Measurements from ENCODE around the gene CYTH1.

CYTH1 gene

DNA sequence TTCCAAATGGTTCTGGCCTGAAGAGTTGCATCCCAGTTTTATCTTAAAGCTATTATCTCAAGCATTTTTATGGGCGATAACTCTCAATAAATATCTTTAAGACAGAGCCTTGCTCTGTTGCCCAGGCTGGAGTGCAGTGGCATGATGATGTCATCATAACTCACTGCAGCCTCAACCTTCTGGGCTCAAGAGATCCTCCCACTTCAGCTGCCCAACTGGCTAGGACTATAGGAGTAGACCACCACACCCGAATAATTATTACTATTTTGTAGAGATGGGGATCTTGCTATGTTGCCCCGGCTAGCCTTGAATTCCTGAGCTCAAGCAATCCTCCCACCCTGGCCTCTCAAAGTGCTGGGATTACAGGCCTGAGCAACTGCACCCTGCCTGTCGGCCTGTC, 26.1 kb upstream of the CYTH1 start (continued):
- TF ChIP-seq, protein P1, sequence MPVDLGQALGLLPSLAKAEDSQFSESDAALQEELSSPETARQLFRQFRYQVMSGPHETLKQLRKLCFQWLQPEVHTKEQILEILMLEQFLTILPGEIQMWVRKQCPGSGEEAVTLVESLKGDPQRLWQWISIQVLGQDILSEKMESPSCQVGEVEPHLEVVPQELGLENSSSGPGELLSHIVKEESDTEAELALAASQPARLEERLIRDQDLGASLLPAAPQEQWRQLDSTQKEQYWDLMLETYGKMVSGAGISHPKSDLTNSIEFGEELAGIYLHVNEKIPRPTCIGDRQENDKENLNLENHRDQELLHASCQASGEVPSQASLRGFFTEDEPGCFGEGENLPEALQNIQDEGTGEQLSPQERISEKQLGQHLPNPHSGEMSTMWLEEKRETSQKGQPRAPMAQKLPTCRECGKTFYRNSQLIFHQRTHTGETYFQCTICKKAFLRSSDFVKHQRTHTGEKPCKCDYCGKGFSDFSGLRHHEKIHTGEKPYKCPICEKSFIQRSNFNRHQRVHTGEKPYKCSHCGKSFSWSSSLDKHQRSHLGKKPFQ (tag by site-specific recombination; IDR thresholded peaks at IDR 0.05): no peak
- TF ChIP-seq ZNF354C (tag by site-specific recombination; IDR thresholded peaks at IDR 0.05; ENCODE audit: borderline replicate concordance, low read depth): no peak
- peak; percentile 94 for TF ChIP-seq ZNF121 (tag by site-specific recombination; IDR thresholded peaks at IDR 0.05)
- TF ChIP-seq GLIS2 (tag by site-specific recombination; IDR thresholded peaks at IDR 0.05): no peak

DNA sequence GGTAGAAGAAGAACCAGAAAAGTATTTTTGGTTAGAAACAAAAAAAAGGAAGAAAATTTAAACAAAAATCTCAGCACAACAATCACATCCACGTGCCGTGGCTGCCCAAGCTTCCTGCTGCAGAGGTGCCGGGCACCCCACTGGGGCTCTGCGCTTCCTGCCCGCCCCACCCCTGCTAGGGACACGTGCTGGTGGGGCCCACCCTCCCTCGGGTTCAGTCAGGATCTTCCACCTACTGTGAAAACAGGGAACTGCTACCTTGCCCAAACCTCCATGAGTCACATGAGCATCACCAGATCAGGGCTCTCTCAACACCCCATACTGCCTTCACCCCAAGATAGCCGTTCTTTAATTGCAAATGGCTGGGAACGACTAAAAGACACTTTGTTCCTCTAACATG, 24.4 kb upstream of the CYTH1 start:
- Histone ChIP-seq H3K4me1 (ENCODE audit: control insufficient read depth, insufficient read depth, low read length) (no peaks in the 10 kb centered on the region), H3K9me3 (ENCODE audit: control insufficient read depth, insufficient read depth, low read depth, low read length) (no peaks in the 10 kb centered on the region), H3K27ac (ENCODE audit: extremely low read depth, low read depth, low read length) (no peak overlapping the region), H3K4me3 (ENCODE audit: low read depth, low read length) (no peak overlapping the region), H3K36me3 (ENCODE audit: control insufficient read depth in 2 of 2, insufficient read depth in 1 of 2, low read length in 2 of 2) (peaks cover 71 to 93% of the 10 kb centered on the region in 2 experiments)
- POLR2A ChIA-PET: no interaction called here
- CTCF ChIA-PET: interaction anchor here (0.9 kb wide), 1 partner anchor 8 kb away, joined by 4 read pairs; no protein-coding TSS in a partner anchor
- peak; percentile 74 for TF ChIP-seq ZFP69B (tag by site-specific recombination; IDR thresholded peaks at IDR 0.05)
- no peak for TF ChIP-seq ZNF560 (tag by site-specific recombination; IDR thresholded peaks at IDR 0.05; ENCODE audit: borderline replicate concordance)
- TF ChIP-seq ZNF510 (tag by site-specific recombination; IDR thresholded peaks at IDR 0.05; ENCODE audit: insufficient replicate concordance): no peak
- TF ChIP-seq, protein P2, sequence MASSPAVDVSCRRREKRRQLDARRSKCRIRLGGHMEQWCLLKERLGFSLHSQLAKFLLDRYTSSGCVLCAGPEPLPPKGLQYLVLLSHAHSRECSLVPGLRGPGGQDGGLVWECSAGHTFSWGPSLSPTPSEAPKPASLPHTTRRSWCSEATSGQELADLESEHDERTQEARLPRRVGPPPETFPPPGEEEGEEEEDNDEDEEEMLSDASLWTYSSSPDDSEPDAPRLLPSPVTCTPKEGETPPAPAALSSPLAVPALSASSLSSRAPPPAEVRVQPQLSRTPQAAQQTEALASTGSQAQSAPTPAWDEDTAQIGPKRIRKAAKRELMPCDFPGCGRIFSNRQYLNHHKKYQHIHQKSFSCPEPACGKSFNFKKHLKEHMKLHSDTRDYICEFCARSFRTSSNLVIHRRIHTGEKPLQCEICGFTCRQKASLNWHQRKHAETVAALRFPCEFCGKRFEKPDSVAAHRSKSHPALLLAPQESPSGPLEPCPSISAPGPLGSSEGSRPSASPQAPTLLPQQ (tag by site-specific recombination; IDR thresholded peaks at IDR 0.05): peak; percentile 87

DNA sequence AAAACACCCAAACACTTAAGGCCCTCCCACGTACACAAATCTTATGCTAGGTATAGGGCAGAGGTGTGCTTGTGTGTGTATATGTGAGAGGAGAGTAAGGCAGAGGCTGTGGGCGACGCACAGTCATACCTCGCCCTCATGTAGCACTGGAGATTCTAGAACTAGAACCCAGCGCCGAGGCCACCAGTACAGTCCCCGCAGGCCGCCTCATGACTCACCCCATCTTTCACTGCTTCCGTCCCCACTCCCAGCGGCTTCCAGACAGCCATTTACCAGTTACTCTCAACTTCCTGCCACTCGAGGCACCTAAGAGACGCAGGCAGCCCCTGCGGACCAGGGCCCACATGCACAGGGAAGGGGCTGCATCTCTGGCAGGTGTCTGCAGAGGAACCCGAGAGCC, 23.2 kb upstream of the CYTH1 start:
- ChIA-PET POLR2A (no interaction called here), CTCF (interaction anchor here (0.6 kb wide), 1 partner anchor 21 kb away, joined by 3 read pairs; no protein-coding TSS in a partner anchor)
- Histone ChIP-seq H3K27ac (ENCODE audit: extremely low read depth, low read depth, low read length) (no peak overlapping the region), H3K4me1 (ENCODE audit: control insufficient read depth, insufficient read depth, low read length) (no peaks in the 10 kb centered on the region), H3K4me3 (ENCODE audit: low read depth, low read length) (no peak overlapping the region), H3K36me3 (ENCODE audit: control insufficient read depth in 2 of 2, insufficient read depth in 1 of 2, low read length in 2 of 2) (peaks cover 59 to 90% of the 10 kb centered on the region in 2 experiments), H3K9me3 (ENCODE audit: control insufficient read depth, insufficient read depth, low read depth, low read length) (no peaks in the 10 kb centered on the region)
- no peak for TF ChIP-seq BCL11B (tag by site-specific recombination; IDR thresholded peaks at IDR 0.05; ENCODE audit: low read depth)
- peak; percentile 48; the same call in 1 of the 2 replicates for TF ChIP-seq EGR2 (tag by site-specific recombination; IDR thresholded peaks at IDR 0.05; ENCODE audit: low read depth)

DNA sequence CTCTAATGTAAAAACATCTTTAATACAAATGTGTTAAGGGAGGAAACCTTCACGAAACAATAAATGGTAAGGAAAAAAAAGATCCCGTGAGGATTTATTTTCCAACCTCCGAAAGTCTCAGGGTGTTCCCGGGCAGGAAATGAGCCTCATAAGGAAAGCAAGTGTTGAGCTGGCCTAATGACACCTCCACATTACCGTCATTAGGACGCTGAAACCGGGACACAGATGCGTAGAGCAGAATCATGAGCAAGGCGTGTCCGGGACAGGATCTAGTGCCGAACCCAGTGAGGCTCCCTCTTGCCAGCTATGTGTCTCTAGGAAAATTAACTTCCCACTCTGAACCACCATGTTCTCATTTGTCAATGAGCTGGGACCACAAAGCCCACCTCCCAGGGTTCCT, 22.7 kb upstream of the CYTH1 start:
- Histone ChIP-seq H3K36me3 (ENCODE audit: control insufficient read depth in 2 of 2, insufficient read depth in 1 of 2, low read length in 2 of 2) (peaks cover 56 to 89% of the 10 kb centered on the region in 2 experiments), H3K9me3 (ENCODE audit: control insufficient read depth, insufficient read depth, low read depth, low read length) (no peaks in the 10 kb centered on the region), H3K4me1 (ENCODE audit: control insufficient read depth, insufficient read depth, low read length) (no peaks in the 10 kb centered on the region), H3K4me3 (ENCODE audit: low read depth, low read length) (no peak overlapping the region), H3K27ac (ENCODE audit: extremely low read depth, low read depth, low read length) (no peak overlapping the region)
- POLR2A ChIA-PET: no interaction called here
- CTCF ChIA-PET: no interaction called here
- no peak for TF ChIP-seq ZNF654 (tag by site-specific recombination; IDR thresholded peaks at IDR 0.05; ENCODE audit: low read depth)

DNA sequence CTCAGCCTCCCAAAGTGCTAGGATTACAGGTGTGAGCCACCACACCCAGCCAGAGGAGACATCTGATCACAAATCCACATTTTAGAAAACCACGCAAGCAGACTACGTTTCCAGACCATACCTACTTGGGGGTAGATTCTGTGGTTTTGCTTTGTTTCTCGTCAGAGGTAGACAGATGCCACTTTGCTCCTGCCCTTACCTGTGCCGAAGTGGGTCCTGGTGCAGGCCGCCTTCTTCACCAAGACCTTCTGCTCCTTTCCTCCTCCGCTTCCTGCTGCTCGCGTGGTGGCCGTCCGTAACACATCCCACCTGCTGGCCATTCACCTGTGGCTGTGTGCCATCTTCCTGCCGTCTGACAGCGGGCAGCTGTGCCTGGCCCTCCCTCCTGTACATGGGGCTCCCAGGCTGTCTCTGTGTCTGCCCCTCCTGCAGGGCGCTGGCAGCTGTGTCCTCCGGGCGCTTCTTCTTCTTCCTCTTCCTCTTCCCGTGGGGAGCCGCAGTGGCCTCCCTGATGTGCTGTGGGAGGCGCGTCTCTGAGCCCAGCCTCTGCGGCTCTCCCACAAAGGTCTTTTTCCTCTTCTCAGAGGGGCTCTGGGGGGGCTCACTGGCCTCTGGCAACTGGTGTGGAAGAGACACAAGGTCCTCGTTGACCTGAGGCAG, 21.2 kb upstream of the CYTH1 start:
- Histone ChIP-seq H3K4me1 (ENCODE audit: control insufficient read depth, insufficient read depth, low read length) (no peaks in the 10 kb centered on the region), H3K36me3 (ENCODE audit: control insufficient read depth in 2 of 2, insufficient read depth in 1 of 2, low read length in 2 of 2) (peaks cover 54 to 88% of the 10 kb centered on the region in 2 experiments), H3K4me3 (ENCODE audit: low read depth, low read length) (no peak overlapping the region), H3K27ac (ENCODE audit: extremely low read depth, low read depth, low read length) (no peak overlapping the region), H3K9me3 (ENCODE audit: control insufficient read depth, insufficient read depth, low read depth, low read length) (no peaks in the 10 kb centered on the region)
- POLR2A ChIA-PET: interaction anchor here (0.6 to 0.7 kb wide), 2 partner anchors 25 to 40 kb away, joined by 5 to 9 read pairs; no protein-coding TSS in a partner anchor
- CTCF ChIA-PET: interaction anchor here (0.6 kb wide), 1 partner anchor 168 kb away, joined by 3 read pairs; no protein-coding TSS in a partner anchor
- no peak for TF ChIP-seq ZNF610 (tag by site-specific recombination; IDR thresholded peaks at IDR 0.05; ENCODE audit: borderline replicate concordance)
- no peak for TF ChIP-seq ZNF548 (tag by site-specific recombination; IDR thresholded peaks at IDR 0.05)
- TF ChIP-seq ZNF416 (tag by site-specific recombination; IDR thresholded peaks at IDR 0.05): no peak
- no peak for TF ChIP-seq EGR2 (tag by site-specific recombination; IDR thresholded peaks at IDR 0.05; ENCODE audit: low read depth)
- TF ChIP-seq ZNF23 (tag by site-specific recombination; IDR thresholded peaks at IDR 0.05; ENCODE audit: borderline replicate concordance): no peak
- TF ChIP-seq ZNF549 (tag by site-specific recombination; IDR thresholded peaks at IDR 0.05): no peak
- TF ChIP-seq, protein P3, sequence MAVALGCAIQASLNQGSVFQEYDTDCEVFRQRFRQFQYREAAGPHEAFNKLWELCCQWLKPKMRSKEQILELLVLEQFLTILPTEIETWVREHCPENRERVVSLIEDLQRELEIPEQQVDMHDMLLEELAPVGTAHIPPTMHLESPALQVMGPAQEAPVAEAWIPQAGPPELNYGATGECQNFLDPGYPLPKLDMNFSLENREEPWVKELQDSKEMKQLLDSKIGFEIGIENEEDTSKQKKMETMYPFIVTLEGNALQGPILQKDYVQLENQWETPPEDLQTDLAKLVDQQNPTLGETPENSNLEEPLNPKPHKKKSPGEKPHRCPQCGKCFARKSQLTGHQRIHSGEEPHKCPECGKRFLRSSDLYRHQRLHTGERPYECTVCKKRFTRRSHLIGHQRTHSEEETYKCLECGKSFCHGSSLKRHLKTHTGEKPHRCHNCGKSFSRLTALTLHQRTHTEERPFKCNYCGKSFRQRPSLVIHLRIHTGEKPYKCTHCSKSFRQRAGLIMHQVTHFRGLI (tag by site-specific recombination; IDR thresholded peaks at IDR 0.05): no peak
- no peak for TF ChIP-seq ZNF664 (tag by site-specific recombination; IDR thresholded peaks at IDR 0.05)

All from HEK293 (cell line).